Type B pancreatic cell (in vitro differentiated cells): ENCODE results near the gene FAM117A. TPM values are rescaled to one million over a fixed set of nuclear protein-coding genes. Genes with fewer than 3 reads are reported as not detected.

Source experiments
- DNase-seq: peaks from one replicate; pipeline ENCODE4 v3.0.0; 2021; ENCODE audit warnings: mixed read lengths; ENCODE audit not compliant: unreplicated experiment; ENCODE audit errors: extremely low spot score
- H3K27ac Mint-ChIP-seq: 2 replicates; pipeline ENCODE4 v1.8.0; 2021; ENCODE audit warnings: mild to moderate bottlenecking, mixed read lengths
- H3K27me3 Mint-ChIP-seq: 2 replicates; pipeline ENCODE4 v1.8.0; 2021; ENCODE audit warnings: mixed read lengths
- H3K36me3 Mint-ChIP-seq: 2 replicates; pipeline ENCODE4 v1.8.0; 2021; ENCODE audit warnings: mixed read lengths
- H3K4me1 Mint-ChIP-seq: one replicate; pipeline ENCODE4 v1.8.0; 2021; ENCODE audit warnings: mixed read lengths; ENCODE audit not compliant: unreplicated experiment
- H3K4me3 Mint-ChIP-seq: 2 replicates; pipeline ENCODE4 v1.8.0; 2021; ENCODE audit warnings: mild to moderate bottlenecking, mixed read lengths
- H3K9me3 Mint-ChIP-seq: 2 replicates; pipeline ENCODE4 v1.8.0; 2021; ENCODE audit warnings: mixed read lengths
- total RNA-seq: library from RNA; stranded (reverse); gene quantifications from 2 replicates; pipeline ENCODE4 v1.2.1, GENCODE V29; 2021; ENCODE audit warnings: low replicate concordance
- TF ChIP-seq, protein P1 (sequence below): fragments of 200-600 bp; sonication (generic); conservative IDR thresholded peaks from 2 replicates; pipeline ENCODE4 v1.5.0; 2021; ENCODE audit warnings: antibody characterized with exemption, mild to moderate bottlenecking

FAM117A gene
- total RNA-seq, 1 donor from 2014 or later = 13.0 TPM

DNA sequence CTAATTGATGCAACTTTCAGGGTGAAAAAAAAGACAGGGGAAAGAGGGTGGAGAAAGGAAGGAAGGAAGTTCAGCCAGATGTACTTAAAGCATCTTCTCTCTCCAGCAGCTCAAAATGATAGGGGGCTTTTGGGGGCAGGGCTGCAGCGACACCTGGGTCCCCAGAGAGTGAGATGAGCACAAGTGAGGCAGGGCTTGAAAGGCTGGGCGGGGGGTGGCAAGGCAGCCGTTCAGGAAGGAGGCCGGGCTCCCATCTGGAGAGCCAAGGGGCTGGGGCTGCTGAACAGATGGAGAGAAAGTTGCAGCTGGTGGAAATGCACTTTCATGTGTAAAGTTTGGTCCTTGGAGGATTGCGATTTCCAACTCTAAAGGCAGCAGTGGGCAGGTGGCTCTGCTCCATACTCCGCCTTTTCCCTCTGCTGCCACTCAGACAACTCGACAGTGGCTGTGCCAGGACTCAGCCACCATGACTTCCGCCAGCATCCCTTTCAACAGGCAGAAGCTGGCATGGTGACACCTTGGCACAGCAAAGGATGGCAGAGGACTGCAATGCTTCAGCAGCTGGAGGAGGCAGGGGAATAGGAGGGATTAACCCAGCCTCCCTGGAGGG is 63.9 kb downstream of the FAM117A start:
- TF ChIP-seq, protein P1, sequence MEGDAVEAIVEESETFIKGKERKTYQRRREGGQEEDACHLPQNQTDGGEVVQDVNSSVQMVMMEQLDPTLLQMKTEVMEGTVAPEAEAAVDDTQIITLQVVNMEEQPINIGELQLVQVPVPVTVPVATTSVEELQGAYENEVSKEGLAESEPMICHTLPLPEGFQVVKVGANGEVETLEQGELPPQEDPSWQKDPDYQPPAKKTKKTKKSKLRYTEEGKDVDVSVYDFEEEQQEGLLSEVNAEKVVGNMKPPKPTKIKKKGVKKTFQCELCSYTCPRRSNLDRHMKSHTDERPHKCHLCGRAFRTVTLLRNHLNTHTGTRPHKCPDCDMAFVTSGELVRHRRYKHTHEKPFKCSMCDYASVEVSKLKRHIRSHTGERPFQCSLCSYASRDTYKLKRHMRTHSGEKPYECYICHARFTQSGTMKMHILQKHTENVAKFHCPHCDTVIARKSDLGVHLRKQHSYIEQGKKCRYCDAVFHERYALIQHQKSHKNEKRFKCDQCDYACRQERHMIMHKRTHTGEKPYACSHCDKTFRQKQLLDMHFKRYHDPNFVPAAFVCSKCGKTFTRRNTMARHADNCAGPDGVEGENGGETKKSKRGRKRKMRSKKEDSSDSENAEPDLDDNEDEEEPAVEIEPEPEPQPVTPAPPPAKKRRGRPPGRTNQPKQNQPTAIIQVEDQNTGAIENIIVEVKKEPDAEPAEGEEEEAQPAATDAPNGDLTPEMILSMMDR = no peak
- H3K9me3 Mint-ChIP-seq = no peaks in the 10 kb centered on the region
- DNase-seq = no peak
- peaks cover 7% of the 10 kb centered on the region for H3K36me3 Mint-ChIP-seq
- H3K4me1 Mint-ChIP-seq = peaks cover 5% of the 10 kb centered on the region
- no peak overlapping the region for H3K4me3 Mint-ChIP-seq
- no peak overlapping the region for H3K27ac Mint-ChIP-seq
- H3K27me3 Mint-ChIP-seq = peaks cover 3% of the 10 kb centered on the region

DNA sequence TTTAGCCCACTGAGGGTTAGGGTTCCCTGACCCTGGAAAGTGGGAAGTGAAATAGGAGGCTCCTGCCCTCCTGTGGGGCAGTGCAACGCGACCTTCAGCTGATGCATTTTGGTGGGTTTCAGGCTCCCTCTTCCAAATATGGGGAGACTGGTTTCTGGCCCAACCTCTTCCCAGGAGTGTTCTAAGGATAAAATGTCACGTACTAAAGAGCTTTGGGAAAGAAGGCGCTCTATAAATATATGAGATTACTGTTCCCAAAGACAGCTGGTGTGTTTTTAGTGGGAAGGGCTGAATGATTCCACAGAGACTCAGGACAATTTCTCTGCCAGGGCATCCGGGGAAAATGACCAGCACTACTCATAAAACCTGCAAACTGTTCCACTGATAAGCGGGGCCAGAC is 65.9 kb downstream of the FAM117A start:
- DNase-seq = no peak
- H3K36me3 Mint-ChIP-seq = peaks cover 5% of the 10 kb centered on the region
- TF ChIP-seq, protein P1 = no peak
- peaks cover 5% of the 10 kb centered on the region for H3K4me1 Mint-ChIP-seq
- H3K27me3 Mint-ChIP-seq = peaks cover 12% of the 10 kb centered on the region
- no peak overlapping the region for H3K27ac Mint-ChIP-seq
- H3K9me3 Mint-ChIP-seq = no peaks in the 10 kb centered on the region
- H3K4me3 Mint-ChIP-seq = no peak overlapping the region

DNA sequence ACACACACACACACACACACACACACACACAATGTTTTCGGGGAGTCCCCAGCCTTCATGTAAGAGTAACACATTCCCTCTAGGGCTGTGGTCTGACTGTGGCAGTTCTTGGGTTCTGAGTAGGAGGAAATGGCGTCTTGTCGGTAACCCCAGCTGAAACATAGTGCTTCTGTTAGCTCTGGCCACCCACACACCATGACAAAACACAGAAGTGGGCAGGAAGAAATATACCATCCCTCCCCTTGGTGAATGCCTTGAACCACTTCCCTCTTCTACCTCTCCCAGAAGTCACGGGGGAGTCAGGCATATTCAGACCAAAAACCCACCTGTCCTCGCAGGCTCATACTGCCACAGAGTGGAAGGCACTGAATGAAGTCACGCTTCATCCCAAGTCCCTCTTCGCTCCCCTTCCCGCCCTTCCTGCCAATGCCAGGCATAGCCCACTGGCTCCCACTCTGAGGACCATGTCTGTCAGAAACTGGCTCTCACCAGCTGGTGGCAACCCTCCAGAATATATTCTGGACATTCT is 67.6 kb downstream of the FAM117A start:
- Mint-ChIP-seq H3K4me1 (peaks cover 9% of the 10 kb centered on the region), H3K27me3 (peaks cover 23% of the 10 kb centered on the region), H3K4me3 (no peak overlapping the region), H3K27ac (no peak overlapping the region), H3K36me3 (peaks cover 5% of the 10 kb centered on the region), H3K9me3 (no peaks in the 10 kb centered on the region)
- TF ChIP-seq, protein P1 = no peak
- no peak for DNase-seq

DNA sequence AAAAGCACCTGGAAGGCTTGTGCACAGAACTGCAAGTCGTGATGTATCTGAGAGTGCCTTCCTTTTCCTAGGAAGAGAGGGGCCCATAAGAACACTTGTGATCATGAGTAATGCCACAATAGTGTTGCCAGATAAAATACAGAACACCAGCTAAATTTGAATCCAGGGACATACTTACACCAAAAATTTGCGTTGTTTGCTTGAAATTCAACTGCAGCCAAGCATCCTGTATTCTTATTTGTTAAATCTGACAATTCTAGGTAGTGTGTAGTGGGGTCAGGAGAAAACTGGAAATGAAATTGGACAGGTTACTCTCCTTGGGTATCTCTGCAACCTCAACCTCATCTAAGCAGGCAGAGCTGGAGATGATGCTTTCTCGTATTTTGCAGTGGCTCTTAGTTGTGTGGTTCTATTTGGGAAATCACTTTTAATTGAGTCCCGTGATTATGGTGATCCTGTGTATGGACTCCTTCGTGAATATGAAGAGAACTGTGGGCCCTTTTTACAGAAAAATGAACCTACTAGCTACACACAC is 68.2 kb downstream of the FAM117A start:
- Mint-ChIP-seq H3K27ac (no peak overlapping the region), H3K4me3 (no peak overlapping the region), H3K27me3 (peaks cover 27% of the 10 kb centered on the region), H3K4me1 (peaks cover 9% of the 10 kb centered on the region), H3K9me3 (no peaks in the 10 kb centered on the region), H3K36me3 (peaks cover 5% of the 10 kb centered on the region)
- TF ChIP-seq, protein P1 = peak; percentile 6
- no peak for DNase-seq

DNA sequence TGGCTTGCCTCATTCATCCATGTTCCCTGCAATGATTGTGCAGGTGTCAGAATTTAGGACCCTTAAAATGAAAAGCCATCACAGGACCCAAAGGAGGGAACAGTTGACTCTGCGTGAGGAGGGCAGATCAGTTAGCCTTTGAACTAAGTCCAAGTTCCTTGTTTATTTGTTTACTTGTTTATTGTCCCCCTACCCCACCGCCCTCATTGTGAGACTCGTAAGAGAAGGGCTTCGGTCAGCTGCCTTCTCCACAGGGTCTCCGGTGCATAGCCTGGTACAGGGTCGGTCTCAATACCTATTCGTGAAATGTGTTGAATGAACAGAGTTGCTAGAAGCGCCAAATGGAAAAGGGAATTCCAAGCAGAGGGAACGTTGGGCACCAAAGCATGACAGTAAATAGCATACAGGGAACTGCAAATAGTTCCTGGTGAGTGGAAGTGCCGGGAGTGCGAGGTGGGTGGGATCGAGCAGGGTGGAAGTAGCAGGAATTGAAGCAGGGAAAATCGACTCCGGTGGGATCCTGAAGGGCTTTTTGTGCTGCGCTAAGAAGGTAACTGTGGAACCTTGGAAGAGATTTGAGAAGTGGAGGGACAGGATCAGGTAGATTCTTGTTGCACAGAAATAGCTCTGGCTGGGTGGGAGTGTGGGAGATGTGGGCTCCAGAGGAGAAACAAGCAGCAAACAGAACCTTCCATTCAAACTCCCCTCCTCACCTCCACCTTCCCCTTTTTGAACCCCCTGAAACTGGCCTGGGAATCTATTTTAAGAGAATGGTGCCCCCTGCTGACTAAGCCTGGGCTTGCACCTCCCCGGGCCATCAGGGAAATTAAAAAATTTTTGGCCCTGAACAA is 68.9 kb downstream of the FAM117A start:
- Mint-ChIP-seq H3K4me3 (no peak overlapping the region), H3K36me3 (peaks cover 5% of the 10 kb centered on the region), H3K27me3 (peaks cover 27% of the 10 kb centered on the region), H3K4me1 (peaks cover 9% of the 10 kb centered on the region), H3K9me3 (no peaks in the 10 kb centered on the region), H3K27ac (no peak overlapping the region)
- TF ChIP-seq, protein P1 = peak; percentile 95
- DNase-seq = no peak
